ENCODE results near the gene SDK1.

The SDK1 gene

GRCh38 chr7:3459111-3459510 lies 158.1 kb downstream of the SDK1 start:
- DNase-seq = no peak
- no peak for TF ChIP-seq GATA1 (IDR thresholded peaks at IDR 0.05; ENCODE audit: low read depth, low read length)

GRCh38 chr7:3461923-3462322 lies 160.9 kb downstream of the SDK1 start:
- no peak for DNase-seq
- TF ChIP-seq POLR2A (IDR thresholded peaks at IDR 0.05; ENCODE audit: low read length) (no peak), GATA1 (IDR thresholded peaks at IDR 0.05; ENCODE audit: low read depth, low read length) (no peak)

DNA sequence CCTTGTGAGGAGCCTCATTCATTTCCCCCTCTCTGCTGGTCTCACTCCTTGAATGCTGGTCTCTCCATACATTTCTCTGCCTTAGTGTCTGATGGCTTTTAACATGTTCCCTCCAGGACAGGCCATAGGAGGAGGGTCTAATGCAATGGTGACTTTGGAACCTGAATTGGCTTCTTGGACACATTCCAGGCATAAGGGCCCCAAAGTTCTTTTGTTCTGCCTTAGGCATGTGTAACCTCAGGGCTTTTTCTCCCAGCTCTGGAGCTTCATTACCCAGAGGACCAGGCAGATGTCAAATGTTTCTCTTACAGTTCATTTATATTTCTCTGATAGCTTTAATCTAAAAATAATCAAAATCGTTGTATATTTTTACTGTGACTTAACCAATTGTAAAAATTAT lies 162.6 kb downstream of the SDK1 start:
- no peak for DNase-seq
- TF ChIP-seq POLR2A (IDR thresholded peaks at IDR 0.05; ENCODE audit: low read length) (no peak), GATA1 (IDR thresholded peaks at IDR 0.05; ENCODE audit: low read depth, low read length) (no peak)

DNA sequence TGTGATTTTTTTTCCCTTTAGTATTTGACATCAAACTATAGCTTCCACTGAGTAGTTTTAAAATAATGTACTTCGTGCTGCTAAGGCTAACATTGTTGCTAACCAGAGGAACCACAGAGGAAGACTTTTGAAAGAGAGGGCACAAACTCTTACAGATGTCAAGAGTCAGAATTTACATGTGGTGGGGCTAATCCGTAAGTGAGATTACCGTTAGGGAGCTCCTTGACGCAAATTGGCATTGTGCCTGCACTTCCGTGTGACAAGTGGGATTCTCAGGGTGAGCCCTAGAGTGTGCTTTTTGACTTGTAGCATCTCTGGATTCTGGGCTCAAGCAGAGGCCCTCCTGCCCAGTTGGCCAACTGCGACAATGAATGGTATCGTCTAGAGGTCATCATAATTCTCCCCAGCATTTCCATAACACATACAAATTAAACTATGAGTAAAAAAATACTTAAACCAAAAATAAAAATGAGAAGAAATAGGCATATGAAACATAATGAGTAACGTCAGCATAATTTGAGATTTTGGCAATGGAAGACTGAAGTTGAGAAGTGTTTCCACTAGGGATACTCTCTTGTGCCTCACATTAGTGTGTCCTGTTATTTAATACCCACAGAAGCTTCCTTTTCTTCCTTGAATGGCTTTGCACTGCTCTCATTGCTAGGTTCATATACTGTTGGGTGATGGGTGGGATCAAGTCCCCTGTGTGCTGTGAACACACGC lies 164.0 kb downstream of the SDK1 start:
- TF ChIP-seq GATA1 (IDR thresholded peaks at IDR 0.05; ENCODE audit: low read depth, low read length) = no peak
- TF ChIP-seq POLR2A (IDR thresholded peaks at IDR 0.05; ENCODE audit: low read length) = no peak
- no peak for DNase-seq

GRCh38 chr7:3466261-3466660 lies 165.2 kb downstream of the SDK1 start:
- no peak for DNase-seq
- TF ChIP-seq GATA1 (IDR thresholded peaks at IDR 0.05; ENCODE audit: low read depth, low read length) (no peak), POLR2A (IDR thresholded peaks at IDR 0.05; ENCODE audit: low read length) (no peak)

- TF ChIP-seq GATA1 (IDR thresholded peaks at IDR 0.05; ENCODE audit: low read depth, low read length) (no peak), POLR2A (IDR thresholded peaks at IDR 0.05; ENCODE audit: low read length) (no peak)
- DNase-seq = no peak
Observed at GRCh38 chr7:3469641-3470040, 168.6 kb downstream of the SDK1 start.

DNA sequence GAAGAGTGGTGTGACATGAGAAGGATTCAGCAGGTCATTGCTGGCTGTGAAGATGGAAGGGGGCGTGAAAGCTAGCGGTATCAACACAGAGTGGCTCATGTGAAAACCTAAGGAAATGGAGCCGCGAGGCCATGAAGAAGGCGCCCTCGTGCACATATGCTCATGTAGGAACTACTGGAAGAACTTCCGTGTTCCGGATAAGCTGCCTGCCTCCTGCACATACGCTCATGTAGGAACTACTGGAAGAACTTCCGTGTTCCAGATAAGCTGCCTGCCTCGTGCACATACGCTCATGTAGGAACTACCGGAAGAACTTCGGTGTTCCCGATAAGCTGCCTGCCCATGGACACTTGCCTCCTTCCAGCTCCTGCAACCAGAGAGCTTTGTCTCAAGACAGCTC lies 179.1 kb downstream of the SDK1 start:
- DNase-seq = no peak
- TF ChIP-seq GATA1 (IDR thresholded peaks at IDR 0.05; ENCODE audit: low read depth, low read length) (no peak), POLR2A (IDR thresholded peaks at IDR 0.05; ENCODE audit: low read length) (no peak)

DNA sequence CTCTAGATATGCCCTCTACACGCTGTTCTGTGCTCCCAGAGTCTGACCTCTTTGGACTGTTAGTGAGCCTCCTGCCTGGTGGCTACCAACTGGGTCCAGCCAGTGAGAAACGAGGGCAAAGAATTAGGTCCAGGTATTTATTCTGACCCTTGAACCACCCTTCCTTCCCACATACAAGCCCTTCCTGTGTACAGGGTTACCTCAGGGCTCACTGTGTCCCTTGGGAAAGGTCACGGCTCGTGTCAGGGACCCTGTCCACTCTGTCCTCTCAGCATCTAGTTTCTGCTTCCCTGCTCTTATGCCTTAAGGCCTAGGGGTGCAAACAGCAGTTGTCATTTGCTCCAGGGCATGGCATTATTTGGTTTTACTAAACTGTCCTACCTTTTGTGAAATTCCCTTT lies 180.4 kb downstream of the SDK1 start:
- DNase-seq = no peak
- TF ChIP-seq GATA1 (IDR thresholded peaks at IDR 0.05; ENCODE audit: low read depth, low read length) (no peak), POLR2A (IDR thresholded peaks at IDR 0.05; ENCODE audit: low read length) (no peak)

- DNase-seq = peak in 1 of 2 experiments; percentile 2
- TF ChIP-seq POLR2A (IDR thresholded peaks at IDR 0.05; ENCODE audit: low read length) (no peak), GATA1 (IDR thresholded peaks at IDR 0.05; ENCODE audit: low read depth, low read length) (no peak)
Observed at GRCh38 chr7:3482147-3482921, 181.3 kb downstream of the SDK1 start.

DNA sequence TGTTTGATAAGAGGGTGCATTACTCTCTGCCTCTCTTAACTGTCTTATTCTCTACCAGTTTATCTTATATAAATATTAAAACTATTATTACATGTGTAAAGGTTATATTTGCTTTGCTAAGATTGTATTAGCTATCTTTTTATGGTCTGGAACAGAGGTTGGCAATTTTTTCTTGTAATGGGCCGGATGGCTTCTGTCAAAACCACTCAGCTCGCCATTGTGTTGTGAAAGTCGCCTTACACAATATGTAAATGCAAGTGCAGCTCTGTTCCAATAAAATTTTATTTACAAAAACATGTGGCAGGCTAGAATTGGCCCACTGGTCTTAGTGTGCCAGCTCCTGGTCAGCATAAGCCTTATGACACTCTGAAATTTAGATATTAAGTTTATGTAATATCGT lies 185.8 kb downstream of the SDK1 start:
- TF ChIP-seq GATA1 (IDR thresholded peaks at IDR 0.05; ENCODE audit: low read depth, low read length) = no peak
- no peak for TF ChIP-seq POLR2A (IDR thresholded peaks at IDR 0.05; ENCODE audit: low read length)
- no peak for DNase-seq

- TF ChIP-seq GATA1 (IDR thresholded peaks at IDR 0.05; ENCODE audit: low read depth, low read length) (no peak), POLR2A (IDR thresholded peaks at IDR 0.05; ENCODE audit: low read length) (no peak)
- no peak for DNase-seq
Observed at GRCh38 chr7:3488829-3489228, 187.8 kb downstream of the SDK1 start.

DNA sequence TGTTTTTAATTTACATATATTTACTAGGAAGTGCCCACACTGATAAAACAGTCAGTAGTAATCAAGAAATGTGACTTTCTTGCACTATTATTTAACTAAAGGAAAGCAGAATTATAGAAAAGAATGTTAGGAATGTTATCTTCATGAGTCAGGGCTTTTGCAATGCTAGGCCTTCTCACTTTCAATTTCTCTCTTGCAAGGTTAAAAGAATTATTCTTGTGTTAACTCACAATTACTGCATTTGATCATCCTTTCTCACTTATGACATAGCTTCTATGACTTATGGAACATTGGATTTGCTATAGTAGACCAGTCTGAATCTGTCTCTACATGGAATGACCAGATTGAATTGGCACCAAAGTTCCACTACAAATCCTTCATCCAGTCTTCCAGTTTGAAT lies 192.4 kb downstream of the SDK1 start:
- DNase-seq = no peak
- TF ChIP-seq GATA1 (IDR thresholded peaks at IDR 0.05; ENCODE audit: low read depth, low read length) (no peak), POLR2A (IDR thresholded peaks at IDR 0.05; ENCODE audit: low read length) (no peak)

- no peak for TF ChIP-seq POLR2A (IDR thresholded peaks at IDR 0.05; ENCODE audit: low read length)
- no peak for TF ChIP-seq GATA1 (IDR thresholded peaks at IDR 0.05; ENCODE audit: low read depth, low read length)
- no peak for DNase-seq
Observed at GRCh38 chr7:3494947-3495346, 193.9 kb downstream of the SDK1 start.

GRCh38 chr7:3495530-3495929 lies 194.5 kb downstream of the SDK1 start:
- TF ChIP-seq POLR2A (IDR thresholded peaks at IDR 0.05; ENCODE audit: low read length) (no peak), GATA1 (IDR thresholded peaks at IDR 0.05; ENCODE audit: low read depth, low read length) (no peak)
- DNase-seq = no peak

- DNase-seq = no peak
- no peak for TF ChIP-seq POLR2A (IDR thresholded peaks at IDR 0.05; ENCODE audit: low read length)
- no peak for TF ChIP-seq GATA1 (IDR thresholded peaks at IDR 0.05; ENCODE audit: low read depth, low read length)
Observed at GRCh38 chr7:3495954-3496353, 194.9 kb downstream of the SDK1 start.
